HEK293T (cell line): ENCODE measurements around the gene COL19A1.
A peak's percentile ranks its signal among the peaks of the same experiment; 100 is the strongest.
"Not testable (repeated sequence)": the region's sequence is repeated elsewhere in the genome, so short reads cannot be mapped to it uniquely, and the experiment has no call there.

Experiments used
- CTCF ChIA-PET: fragments of 350-600 bp; formaldehyde crosslinking; extraction: SDS; loops from one replicate; lab custom pipeline; 2021; ENCODE audit warnings: antibody characterized with exemption, inconsistent platforms; lab: Yijun Ruan, JAX
- POLR2A ChIA-PET: fragments of 350-600 bp; formaldehyde crosslinking; extraction: SDS; loops from one replicate; lab custom pipeline; 2020; ENCODE audit warnings: antibody characterized with exemption, inconsistent platforms; lab: Yijun Ruan, JAX
- DNase-seq: peaks from one replicate; pipeline ENCODE4 v3.0.0; 2012; ENCODE audit warnings: mixed read lengths; ENCODE audit errors: extremely low spot score
- ARNT ChIP-seq: fragments of 450-650 bp; IDR thresholded peaks from 2 replicates; pipeline ENCODE4 v1.6.1; 2017; ENCODE audit warnings: mild to moderate bottlenecking
- BHLHE40 ChIP-seq: fragments of 450-650 bp; IDR thresholded peaks from 2 replicates; pipeline ENCODE4 v1.6.1; 2016; ENCODE audit warnings: mild to moderate bottlenecking, moderate library complexity, borderline replicate concordance
- CTBP1 ChIP-seq: fragments of 450-650 bp; IDR thresholded peaks from 2 replicates; pipeline ENCODE4 v1.6.1; 2016; ENCODE audit warnings: borderline replicate concordance
- ELF4 ChIP-seq: fragments of 450-650 bp; IDR thresholded peaks from 2 replicates; pipeline ENCODE4 v1.6.1; 2017; ENCODE audit warnings: antibody characterized with exemption
- FOXA1 ChIP-seq: fragments of 450-650 bp; IDR thresholded peaks from 2 replicates; pipeline ENCODE4 v1.6.1; 2016; ENCODE audit warnings: mild to moderate bottlenecking
- FOXK2 ChIP-seq: fragments of 450-650 bp; IDR thresholded peaks from 2 replicates; pipeline ENCODE4 v1.6.1; 2016; ENCODE audit warnings: mild to moderate bottlenecking
- FOXM1 ChIP-seq: fragments of 450-650 bp; IDR thresholded peaks from 2 replicates; pipeline ENCODE4 v1.6.1; 2017; ENCODE audit warnings: mild to moderate bottlenecking, borderline replicate concordance
- HDGF ChIP-seq: fragments of 450-650 bp; IDR thresholded peaks from 2 replicates; pipeline ENCODE4 v1.6.1; 2017; ENCODE audit warnings: antibody characterized with exemption, borderline replicate concordance
- L3MBTL2 ChIP-seq: fragments of 450-650 bp; conservative IDR thresholded peaks from 2 replicates; pipeline ENCODE4 v1.6.1; 2016; ENCODE audit warnings: mild to moderate bottlenecking
- LEF1 ChIP-seq: fragments of 450-650 bp; IDR thresholded peaks from 2 replicates; pipeline ENCODE4 v1.6.1; 2017; ENCODE audit warnings: mild to moderate bottlenecking, borderline replicate concordance
- NFRKB ChIP-seq: fragments of 450-650 bp; IDR thresholded peaks from 2 replicates; pipeline ENCODE4 v1.6.1; 2016; ENCODE audit warnings: mild to moderate bottlenecking, moderate library complexity
- SP1 ChIP-seq: fragments of 450-650 bp; IDR thresholded peaks from 2 replicates; pipeline ENCODE4 v1.6.1; 2017
- SUZ12 ChIP-seq: fragments of 450-650 bp; IDR thresholded peaks from 2 replicates; pipeline ENCODE4 v1.6.1; 2016; ENCODE audit warnings: mild to moderate bottlenecking
- TARDBP ChIP-seq: fragments of 450-650 bp; IDR thresholded peaks from 2 replicates; pipeline ENCODE4 v1.6.1; 2016
- ZNF384 ChIP-seq: fragments of 450-650 bp; IDR thresholded peaks from 2 replicates; pipeline ENCODE4 v1.6.1; 2016
- TF ChIP-seq, protein P1 (sequence below): fragments of 450-650 bp; IDR thresholded peaks from 2 replicates; pipeline ENCODE4 v1.6.1; 2016

The COL19A1 gene

GRCh38 chr6:69914015-69914485 is 47.7 kb downstream of the COL19A1 start:
- TF ChIP-seq, protein P1, sequence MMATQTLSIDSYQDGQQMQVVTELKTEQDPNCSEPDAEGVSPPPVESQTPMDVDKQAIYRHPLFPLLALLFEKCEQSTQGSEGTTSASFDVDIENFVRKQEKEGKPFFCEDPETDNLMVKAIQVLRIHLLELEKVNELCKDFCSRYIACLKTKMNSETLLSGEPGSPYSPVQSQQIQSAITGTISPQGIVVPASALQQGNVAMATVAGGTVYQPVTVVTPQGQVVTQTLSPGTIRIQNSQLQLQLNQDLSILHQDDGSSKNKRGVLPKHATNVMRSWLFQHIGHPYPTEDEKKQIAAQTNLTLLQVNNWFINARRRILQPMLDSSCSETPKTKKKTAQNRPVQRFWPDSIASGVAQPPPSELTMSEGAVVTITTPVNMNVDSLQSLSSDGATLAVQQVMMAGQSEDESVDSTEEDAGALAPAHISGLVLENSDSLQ, result 0 out of 2 replicates have a peak, but pooled peaks have one; percentile 4
- TF ChIP-seq CTBP1, result no peak
- DNase-seq, result no peak
- ChIA-PET CTCF (interaction anchor here (0.6 to 0.7 kb wide), 2 partner anchors 9 to 100 kb away, joined by 3 read pairs; no protein-coding TSS in a partner anchor), POLR2A (no interaction called here)

DNA sequence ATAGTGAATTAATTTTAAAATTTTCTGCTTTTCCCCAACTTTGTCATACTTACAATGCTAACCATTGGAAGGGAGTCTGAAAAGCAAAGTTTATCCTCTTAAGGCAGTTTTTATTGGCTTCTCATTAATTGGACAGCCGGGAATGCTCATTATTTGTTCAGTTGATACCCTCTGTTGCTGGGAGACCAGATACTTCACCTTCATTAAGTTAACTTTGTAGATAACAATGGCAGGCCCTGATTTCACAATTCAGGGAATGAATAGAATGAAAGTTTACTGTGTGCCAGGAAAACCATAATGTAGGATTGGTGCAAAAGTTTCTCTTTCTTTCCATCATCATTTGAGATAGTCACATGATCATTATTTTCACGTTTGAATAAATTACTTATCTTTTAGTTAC is 49.0 kb downstream of the COL19A1 start:
- TF ChIP-seq BHLHE40 (no peak), SP1 (no peak), FOXM1 (no peak), L3MBTL2 (no peak), CTBP1 (no peak), ARNT (no peak), TARDBP (no peak), ELF4 (no peak), FOXA1 (no peak), FOXK2 (no peak), SUZ12 (no peak), LEF1 (no peak), HDGF (no peak), NFRKB (no peak), ZNF384 (no peak)
- TF ChIP-seq, protein P1, result no peak
- CTCF ChIA-PET, result no interaction called here
- no peak for DNase-seq
- POLR2A ChIA-PET, result no interaction called here

GRCh38 chr6:69917834-69918233 is 51.5 kb downstream of the COL19A1 start:
- DNase-seq, result no peak
- ChIA-PET CTCF (no interaction called here), POLR2A (no interaction called here)
- no peak for TF ChIP-seq CTBP1
- no peak for TF ChIP-seq HDGF
- TF ChIP-seq NFRKB, result no peak
- no peak for TF ChIP-seq ZNF384
- no peak for TF ChIP-seq SP1
- TF ChIP-seq ELF4, result no peak
- TF ChIP-seq FOXA1, result no peak

GRCh38 chr6:69918813-69919475 is 52.6 kb downstream of the COL19A1 start:
- no peak for DNase-seq
- ChIA-PET CTCF (no interaction called here), POLR2A (no interaction called here)
- TF ChIP-seq NFRKB (no peak), LEF1 (no peak), FOXM1 (no peak)
- TF ChIP-seq, protein P1, result no peak

GRCh38 chr6:69921066-69921465 is 54.7 kb downstream of the COL19A1 start:
- CTCF ChIA-PET, result not testable (repeated sequence)

GRCh38 chr6:69921611-69922010 is 55.3 kb downstream of the COL19A1 start:
- POLR2A ChIA-PET, result not testable (repeated sequence)
- CTCF ChIA-PET, result interaction anchor here (0.6 kb wide), 1 partner anchor 215 kb away, joined by 3 read pairs; no protein-coding TSS in a partner anchor

More at GRCh38 chr6:69921066-69921465, 54.7 kb downstream of the COL19A1 start:
- DNase-seq, POLR2A ChIA-PET: not testable (repeated sequence)

DNA sequence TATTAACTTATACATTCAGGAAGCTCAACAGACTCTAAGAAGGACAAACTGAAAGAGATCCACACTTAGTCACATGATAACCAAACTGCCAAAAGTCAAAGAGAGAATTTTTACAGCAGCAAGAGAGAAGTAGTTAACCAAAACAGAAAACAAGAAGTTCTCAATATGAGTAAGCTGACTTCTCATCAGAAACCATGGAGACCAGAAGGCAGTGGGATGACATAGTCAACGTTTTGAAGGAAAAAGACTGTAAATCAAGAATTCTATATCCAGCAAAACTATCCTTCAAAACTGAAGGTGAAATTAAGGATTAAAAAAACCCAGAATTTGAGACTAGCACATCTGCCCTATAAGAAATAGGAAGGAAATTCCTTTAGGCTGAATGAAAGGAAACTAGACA is 60.4 kb downstream of the COL19A1 start:
- DNase-seq, result no peak
- ChIA-PET CTCF (no interaction called here), POLR2A (no interaction called here)
- TF ChIP-seq HDGF, result no peak
- no peak for TF ChIP-seq FOXK2
- no peak for TF ChIP-seq TARDBP
- TF ChIP-seq ARNT, result no peak
- no peak for TF ChIP-seq L3MBTL2
- TF ChIP-seq FOXA1, result no peak
- no peak for TF ChIP-seq NFRKB
- TF ChIP-seq SUZ12, result no peak
- no peak for TF ChIP-seq SP1
- no peak for TF ChIP-seq LEF1

More at GRCh38 chr6:69921611-69922010, 55.3 kb downstream of the COL19A1 start:
- not testable (repeated sequence) for DNase-seq
